ENCODE measurements around the gene SH2D7.

The SH2D7 gene

GRCh38 chr15:78047761-78048627, 44.4 kb upstream of the SH2D7 start:
- peaks cover 4% of the 10 kb centered on the region for H3K4me1 ChIP-seq (ENCODE audit: insufficient read depth, poor library complexity, severe bottlenecking)
- no peak for ATAC-seq (ENCODE audit: low read depth)
- TF ChIP-seq, protein P1, sequence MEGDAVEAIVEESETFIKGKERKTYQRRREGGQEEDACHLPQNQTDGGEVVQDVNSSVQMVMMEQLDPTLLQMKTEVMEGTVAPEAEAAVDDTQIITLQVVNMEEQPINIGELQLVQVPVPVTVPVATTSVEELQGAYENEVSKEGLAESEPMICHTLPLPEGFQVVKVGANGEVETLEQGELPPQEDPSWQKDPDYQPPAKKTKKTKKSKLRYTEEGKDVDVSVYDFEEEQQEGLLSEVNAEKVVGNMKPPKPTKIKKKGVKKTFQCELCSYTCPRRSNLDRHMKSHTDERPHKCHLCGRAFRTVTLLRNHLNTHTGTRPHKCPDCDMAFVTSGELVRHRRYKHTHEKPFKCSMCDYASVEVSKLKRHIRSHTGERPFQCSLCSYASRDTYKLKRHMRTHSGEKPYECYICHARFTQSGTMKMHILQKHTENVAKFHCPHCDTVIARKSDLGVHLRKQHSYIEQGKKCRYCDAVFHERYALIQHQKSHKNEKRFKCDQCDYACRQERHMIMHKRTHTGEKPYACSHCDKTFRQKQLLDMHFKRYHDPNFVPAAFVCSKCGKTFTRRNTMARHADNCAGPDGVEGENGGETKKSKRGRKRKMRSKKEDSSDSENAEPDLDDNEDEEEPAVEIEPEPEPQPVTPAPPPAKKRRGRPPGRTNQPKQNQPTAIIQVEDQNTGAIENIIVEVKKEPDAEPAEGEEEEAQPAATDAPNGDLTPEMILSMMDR (IDR thresholded peaks at IDR 0.05; ENCODE audit: poor library complexity, severe bottlenecking): no peak
- DNase-seq (ENCODE audit: low spot score): no peak
- H3K27ac ChIP-seq (ENCODE audit: poor library complexity, severe bottlenecking): no peak overlapping the region
- H3K4me3 ChIP-seq (ENCODE audit: severe bottlenecking): no peak overlapping the region
- H3K27me3 ChIP-seq (ENCODE audit: insufficient read depth, poor library complexity, severe bottlenecking): no peaks in the 10 kb centered on the region
- H3K36me3 ChIP-seq (ENCODE audit: low read depth): peaks cover 75% of the 10 kb centered on the region
- no peaks in the 10 kb centered on the region for H3K9me3 ChIP-seq (ENCODE audit: severe bottlenecking)

- DNase-seq (ENCODE audit: low spot score) (no peak), ATAC-seq (ENCODE audit: low read depth) (no peak)
- H3K27me3 ChIP-seq (ENCODE audit: insufficient read depth, poor library complexity, severe bottlenecking): no peaks in the 10 kb centered on the region
- peaks cover 75% of the 10 kb centered on the region for H3K36me3 ChIP-seq (ENCODE audit: low read depth)
- no peaks in the 10 kb centered on the region for H3K9me3 ChIP-seq (ENCODE audit: severe bottlenecking)
- H3K4me1 ChIP-seq (ENCODE audit: insufficient read depth, poor library complexity, severe bottlenecking): peaks cover 4% of the 10 kb centered on the region
- TF ChIP-seq, protein P1 (IDR thresholded peaks at IDR 0.05; ENCODE audit: poor library complexity, severe bottlenecking): no peak
- H3K4me3 ChIP-seq (ENCODE audit: severe bottlenecking): no peak overlapping the region
- H3K27ac ChIP-seq (ENCODE audit: poor library complexity, severe bottlenecking): no peak overlapping the region
Observed at GRCh38 chr15:78048628-78048920, 43.8 kb upstream of the SH2D7 start.

DNA sequence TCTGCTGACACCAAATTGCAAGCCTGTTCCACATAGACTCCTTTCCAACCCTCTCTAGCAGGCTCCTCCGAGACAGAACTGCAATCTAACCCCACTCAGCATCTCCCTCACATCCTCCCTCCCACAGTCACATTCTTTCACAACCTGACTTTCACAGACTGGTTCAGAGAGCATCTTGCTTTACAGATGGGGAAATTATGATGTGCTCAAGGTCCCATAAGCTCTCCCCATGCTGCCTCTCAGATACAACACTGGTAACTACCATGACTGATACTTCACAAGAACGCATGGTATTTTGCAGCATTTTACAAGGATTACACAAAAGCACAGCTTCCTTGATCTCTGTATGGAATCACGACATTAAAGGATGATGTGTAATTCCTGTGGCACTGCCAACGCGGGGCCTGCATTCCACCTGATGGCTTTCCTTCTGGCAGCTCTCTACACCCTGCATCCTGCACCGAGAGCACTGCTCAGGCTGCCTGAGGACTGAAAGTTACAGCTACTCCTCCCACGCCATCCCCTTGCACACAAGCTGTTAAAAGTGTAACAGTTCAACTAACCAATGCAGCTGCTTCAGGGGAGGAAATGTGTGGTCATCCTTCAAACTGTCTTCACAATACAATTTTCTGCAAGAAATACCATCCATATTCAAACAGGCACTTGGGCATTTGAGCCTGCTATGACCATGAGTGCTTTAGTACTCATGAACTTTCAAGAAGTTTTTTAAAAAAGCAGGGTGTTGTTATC, 42.5 kb upstream of the SH2D7 start:
- no peaks in the 10 kb centered on the region for H3K9me3 ChIP-seq (ENCODE audit: severe bottlenecking)
- no peak for DNase-seq (ENCODE audit: low spot score)
- H3K4me1 ChIP-seq (ENCODE audit: insufficient read depth, poor library complexity, severe bottlenecking): peaks cover 4% of the 10 kb centered on the region
- ATAC-seq (ENCODE audit: low read depth): peak; percentile 17; the same call in 1 of the 3 replicates
- TF ChIP-seq, protein P1 (IDR thresholded peaks at IDR 0.05; ENCODE audit: poor library complexity, severe bottlenecking): no peak
- peaks cover 75% of the 10 kb centered on the region for H3K36me3 ChIP-seq (ENCODE audit: low read depth)
- no peaks in the 10 kb centered on the region for H3K27me3 ChIP-seq (ENCODE audit: insufficient read depth, poor library complexity, severe bottlenecking)
- H3K4me3 ChIP-seq (ENCODE audit: severe bottlenecking): no peak overlapping the region
- H3K27ac ChIP-seq (ENCODE audit: poor library complexity, severe bottlenecking): no peak overlapping the region

- TF ChIP-seq, protein P1 (IDR thresholded peaks at IDR 0.05; ENCODE audit: poor library complexity, severe bottlenecking): no peak
- H3K4me3 ChIP-seq (ENCODE audit: severe bottlenecking): no peak overlapping the region
- ATAC-seq (ENCODE audit: low read depth) (no peak), DNase-seq (ENCODE audit: low spot score) (no peak)
- peaks cover 4% of the 10 kb centered on the region for H3K4me1 ChIP-seq (ENCODE audit: insufficient read depth, poor library complexity, severe bottlenecking)
- no peaks in the 10 kb centered on the region for H3K27me3 ChIP-seq (ENCODE audit: insufficient read depth, poor library complexity, severe bottlenecking)
- H3K27ac ChIP-seq (ENCODE audit: poor library complexity, severe bottlenecking): no peak overlapping the region
- H3K9me3 ChIP-seq (ENCODE audit: severe bottlenecking): no peaks in the 10 kb centered on the region
- peaks cover 71% of the 10 kb centered on the region for H3K36me3 ChIP-seq (ENCODE audit: low read depth)
Observed at GRCh38 chr15:78050441-78050809, 41.9 kb upstream of the SH2D7 start.
